Retina (tissue), 1 donor: ENCODE data around the gene MED13L.

Experiments
- DNase-seq: peaks from one replicate; pipeline ENCODE4 v3.0.0-alpha.2; 2016

Gene MED13L

GRCh38 chr12:116276652-116277466, 634 bp downstream of the MED13L start:
- peak; percentile 84 for DNase-seq

DNA sequence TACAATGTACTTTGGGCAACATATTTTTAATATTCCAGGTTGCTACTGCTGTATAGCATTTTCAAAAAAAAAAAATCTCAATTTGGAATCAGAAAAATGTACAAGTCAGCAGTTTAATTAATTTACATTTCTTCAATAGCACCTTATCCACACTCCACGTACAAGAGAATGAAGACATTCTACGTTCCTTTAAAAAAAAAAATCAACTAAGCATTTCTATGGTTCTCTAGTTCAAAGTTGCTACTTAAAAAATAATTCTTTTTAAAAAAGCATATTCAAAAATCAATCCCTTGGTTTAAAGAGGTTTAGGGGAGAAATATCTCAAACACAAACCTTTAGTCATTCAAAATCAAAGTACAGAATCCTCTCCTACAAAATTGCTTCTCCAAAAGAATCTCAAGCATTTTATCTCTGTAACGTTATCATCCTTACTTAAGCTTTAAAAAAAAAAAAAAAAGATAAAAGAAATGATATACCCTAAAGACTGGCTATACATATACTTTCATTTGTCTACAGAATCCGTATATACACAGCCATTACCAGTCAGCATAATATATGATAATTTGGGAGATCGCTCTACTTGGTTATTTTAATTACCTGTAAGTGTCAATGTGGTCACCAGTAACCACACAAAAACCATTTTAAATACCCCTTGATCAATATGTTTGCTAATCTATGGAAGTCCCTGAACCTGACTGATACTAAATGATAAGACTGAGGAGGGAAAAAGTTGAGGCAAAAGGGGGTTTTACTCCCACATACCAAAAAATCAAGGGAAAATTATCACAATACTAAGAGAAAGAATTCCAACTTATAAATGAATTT, 2.7 kb downstream of the MED13L start:
- no peak for DNase-seq

DNA sequence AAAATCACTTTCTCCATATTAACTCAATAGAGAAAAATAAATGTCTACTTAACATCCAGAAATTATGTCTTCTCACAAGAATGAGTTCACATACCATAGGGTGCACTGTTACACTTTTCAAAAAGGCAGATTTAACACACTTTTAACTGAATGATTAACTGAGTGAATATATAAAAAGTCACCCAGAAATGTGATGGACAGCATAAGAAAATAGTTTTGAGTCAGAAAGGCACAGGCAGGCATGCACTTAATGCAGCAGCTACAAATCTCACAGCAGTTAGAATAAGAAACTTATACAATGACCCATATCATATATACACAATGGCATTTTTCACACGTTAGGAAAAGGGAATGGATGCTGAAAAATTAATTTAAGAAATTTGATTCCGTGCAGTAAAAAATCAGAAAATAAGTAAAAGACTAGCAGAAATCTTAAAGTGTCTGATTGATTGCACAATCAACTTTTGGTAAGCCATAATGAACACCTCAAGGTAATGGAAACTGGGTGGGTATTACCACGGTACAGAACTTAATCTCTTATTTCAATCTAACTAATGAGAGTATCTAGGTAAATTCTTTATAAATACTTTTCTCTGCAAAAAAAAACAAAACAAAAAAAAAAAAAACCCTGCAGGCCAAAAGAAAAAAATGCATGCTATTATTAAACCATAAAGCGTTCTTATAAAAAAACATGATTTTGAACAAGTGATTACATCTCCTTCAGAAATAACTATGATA, 3.5 kb downstream of the MED13L start:
- DNase-seq: no peak

DNA sequence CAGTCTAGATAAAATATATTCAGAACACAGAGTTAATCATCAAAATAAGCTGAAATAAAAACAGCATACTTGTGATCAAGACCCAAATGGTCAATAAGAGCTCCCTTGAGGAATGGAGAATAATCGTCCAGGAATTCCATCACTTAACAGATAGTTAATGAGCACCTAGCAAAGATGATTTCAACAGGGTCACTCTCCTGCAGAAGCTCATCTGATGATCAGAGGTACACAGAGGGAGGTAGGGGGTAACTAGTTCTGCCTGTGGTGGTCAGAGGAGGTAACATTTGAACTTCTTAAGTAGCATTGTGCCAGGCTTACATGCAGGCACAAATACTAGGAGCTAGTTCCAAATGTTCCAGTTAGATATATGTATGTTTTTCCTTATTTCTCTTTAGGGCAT, 9.5 kb downstream of the MED13L start:
- no peak for DNase-seq

DNA sequence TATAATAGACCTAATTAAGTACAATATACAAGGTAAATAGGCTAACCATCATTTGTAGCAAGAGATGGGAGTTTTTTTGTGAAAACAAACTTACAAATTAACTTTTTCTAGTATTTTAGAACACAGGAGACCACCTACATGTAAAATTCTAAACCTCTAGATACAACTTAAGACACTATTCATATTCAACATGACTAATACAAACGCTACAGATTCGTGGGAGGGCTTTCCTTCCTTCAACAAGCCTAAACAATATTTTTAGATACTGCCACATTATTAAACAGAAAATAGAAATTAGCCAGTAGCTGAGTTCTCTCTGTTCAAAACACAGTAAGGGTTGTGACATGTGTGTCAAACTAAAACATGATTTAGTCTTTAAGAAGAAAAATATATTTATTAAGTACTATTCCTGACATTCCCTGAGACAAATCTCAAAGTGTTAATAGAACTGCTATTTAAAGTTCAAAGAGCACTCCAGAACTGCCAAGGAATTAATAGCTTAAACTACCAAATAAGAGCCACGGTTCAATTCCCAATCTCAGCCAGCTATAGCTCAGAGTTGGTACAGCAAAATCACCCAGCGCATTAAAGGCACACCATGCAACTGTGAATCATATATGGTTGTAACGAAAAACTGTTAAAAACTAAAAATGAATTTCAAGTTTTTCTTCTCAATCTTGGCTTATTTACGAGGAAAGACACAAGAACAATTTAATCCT, 10.7 kb downstream of the MED13L start:
- DNase-seq: no peak

DNA sequence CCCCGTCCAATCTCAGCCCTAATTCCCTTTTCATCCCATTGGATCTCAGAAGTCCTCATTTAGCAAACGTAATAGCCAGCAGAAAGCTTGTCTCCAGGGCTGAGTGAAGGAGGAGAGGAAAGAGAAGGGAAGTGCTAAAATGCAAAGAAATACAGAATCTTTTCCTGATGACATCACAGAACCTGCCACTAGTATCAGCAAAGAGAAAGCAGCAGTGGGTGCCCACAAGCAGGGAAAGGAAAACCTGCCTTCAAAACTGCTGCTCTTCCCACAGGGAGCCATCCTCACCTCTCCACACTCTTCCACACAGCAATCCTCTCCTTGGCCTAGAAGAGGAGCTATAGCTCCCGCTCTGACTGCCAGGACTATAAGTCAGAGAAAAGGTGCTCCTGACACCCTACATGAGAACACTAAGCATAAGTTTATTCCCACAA, 11.3 kb downstream of the MED13L start:
- DNase-seq: no peak

DNA sequence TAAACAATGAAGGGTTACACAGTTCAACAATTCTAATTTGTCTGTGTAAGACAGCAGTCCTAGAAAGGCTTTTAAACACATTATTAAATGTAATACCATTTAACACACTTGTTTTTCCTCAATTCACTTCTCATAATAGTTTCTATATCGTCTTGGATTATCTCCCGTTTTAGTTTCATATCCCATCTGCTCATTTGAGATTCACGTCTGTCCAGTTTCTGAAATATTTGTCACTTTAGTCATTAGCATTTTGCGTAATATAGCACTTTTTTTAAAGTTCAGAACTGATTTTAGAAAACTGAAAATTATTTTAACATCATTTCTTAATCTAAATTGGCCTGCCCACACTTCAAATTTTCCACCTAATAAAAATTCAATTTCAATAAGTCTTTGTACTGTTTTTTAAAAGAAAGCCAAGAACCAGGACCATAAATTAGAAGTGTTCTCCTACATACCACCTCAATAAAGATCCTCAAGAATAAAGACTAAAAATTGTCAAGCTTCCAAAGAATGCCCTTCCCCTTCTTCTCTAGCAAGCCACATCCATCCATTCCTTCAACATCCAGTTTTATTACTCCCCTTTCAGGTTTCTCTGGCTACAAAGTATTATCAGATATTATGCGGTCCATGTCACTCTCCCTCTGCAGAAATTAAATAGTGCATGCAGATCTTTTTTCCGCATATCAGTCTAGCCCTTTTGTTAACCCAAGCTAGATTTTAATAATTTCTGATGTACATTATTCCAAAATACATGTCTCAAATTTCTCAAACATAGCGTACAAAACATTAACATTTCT, 11.9 kb downstream of the MED13L start:
- no peak for DNase-seq

GRCh38 chr12:116264525-116265070, 12.9 kb downstream of the MED13L start:
- DNase-seq: no peak

DNA sequence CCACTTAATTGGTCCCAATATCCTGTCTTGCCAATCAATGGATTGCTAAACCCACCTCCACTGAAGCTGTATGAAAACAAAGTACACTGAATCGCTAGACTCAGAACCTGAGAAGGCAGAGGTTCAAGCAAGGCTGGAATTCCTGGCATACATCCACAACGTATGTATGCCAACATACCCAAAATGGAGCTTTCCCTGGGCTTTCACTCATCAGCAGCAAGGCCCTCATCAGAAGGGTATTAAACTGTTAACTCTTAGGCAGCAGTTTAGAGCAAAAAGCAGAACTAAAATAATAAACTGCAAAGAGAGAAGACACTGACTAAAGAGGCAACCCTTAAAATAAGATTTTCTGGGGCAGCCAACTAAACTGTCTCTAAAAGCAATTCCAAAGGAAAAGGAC, 13.6 kb downstream of the MED13L start:
- DNase-seq: no peak

- DNase-seq: no peak
Measured at GRCh38 chr12:116263431-116263830, 14.1 kb downstream of the MED13L start.

GRCh38 chr12:116262741-116263140, 14.8 kb downstream of the MED13L start:
- DNase-seq: no peak

DNA sequence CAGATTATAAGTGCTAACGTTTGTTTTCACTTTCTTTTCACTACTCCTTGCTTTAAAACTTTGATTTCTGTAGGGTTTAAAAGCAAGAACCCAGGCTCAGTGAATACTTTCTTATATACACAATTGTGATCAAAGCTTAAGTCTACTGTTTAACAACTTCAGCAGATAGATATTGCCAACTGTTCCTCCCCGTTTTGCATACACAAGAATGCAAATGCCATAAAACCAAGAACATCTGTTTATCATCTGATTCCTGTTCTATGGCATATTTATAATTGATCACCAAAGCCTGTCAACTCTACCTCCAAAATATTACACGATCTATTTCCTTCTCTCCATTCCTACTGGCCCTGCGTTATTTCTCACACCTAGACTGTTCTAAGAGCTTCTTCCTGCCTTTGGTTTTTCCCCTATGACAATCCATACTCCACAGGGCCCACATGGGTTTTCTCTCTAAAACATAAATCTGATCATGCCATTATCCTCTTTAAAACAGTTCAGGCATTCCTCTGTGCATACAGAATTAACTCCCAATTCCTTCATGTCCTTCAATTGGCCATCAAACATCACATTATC, 15.9 kb downstream of the MED13L start:
- no peak for DNase-seq

GRCh38 chr12:116259800-116260577, 17.5 kb downstream of the MED13L start:
- DNase-seq: no peak

- no peak for DNase-seq
Measured at GRCh38 chr12:116257826-116258225, 19.7 kb downstream of the MED13L start.

GRCh38 chr12:116257215-116257614, 20.3 kb downstream of the MED13L start:
- DNase-seq: no peak

DNA sequence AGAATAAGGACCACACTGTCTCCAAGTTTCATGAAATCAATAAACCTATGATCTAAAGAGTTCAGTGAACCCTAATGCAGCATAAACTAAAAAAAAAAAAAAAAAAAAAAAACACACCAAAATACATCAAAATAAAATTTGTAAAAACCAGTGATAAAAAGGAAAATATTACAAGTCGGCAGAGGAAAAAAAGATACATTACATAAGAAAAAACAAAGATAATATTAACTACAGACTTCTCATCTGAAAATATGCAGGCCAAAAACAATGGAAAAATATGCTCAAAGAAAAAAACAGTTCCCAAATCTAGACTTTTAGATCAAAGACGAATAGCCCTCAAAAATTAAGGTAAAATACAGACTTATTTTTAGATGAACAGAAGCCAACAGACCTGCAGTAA, 27.6 kb downstream of the MED13L start:
- DNase-seq: no peak

DNA sequence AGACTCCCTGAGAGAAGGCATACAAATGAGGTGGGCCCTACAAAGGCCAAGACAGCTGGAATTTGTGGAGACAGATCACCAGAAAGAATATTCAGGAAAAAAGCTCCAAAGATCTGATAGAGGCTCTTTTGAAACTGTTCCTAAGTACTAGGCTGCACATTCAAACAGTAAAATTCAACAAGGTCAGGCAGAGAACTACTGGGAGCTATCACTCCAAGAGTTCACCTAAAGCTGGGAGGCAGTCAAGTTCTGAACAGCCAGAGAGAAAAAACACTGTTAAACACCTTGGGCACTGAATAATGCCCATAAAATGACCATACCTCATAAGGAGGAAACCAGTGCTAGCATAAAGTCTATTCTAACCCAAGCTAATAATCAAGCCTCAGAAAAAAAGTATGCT, 28.6 kb downstream of the MED13L start:
- DNase-seq: no peak

GRCh38 chr12:116248433-116248832, 29.1 kb downstream of the MED13L start:
- no peak for DNase-seq

DNA sequence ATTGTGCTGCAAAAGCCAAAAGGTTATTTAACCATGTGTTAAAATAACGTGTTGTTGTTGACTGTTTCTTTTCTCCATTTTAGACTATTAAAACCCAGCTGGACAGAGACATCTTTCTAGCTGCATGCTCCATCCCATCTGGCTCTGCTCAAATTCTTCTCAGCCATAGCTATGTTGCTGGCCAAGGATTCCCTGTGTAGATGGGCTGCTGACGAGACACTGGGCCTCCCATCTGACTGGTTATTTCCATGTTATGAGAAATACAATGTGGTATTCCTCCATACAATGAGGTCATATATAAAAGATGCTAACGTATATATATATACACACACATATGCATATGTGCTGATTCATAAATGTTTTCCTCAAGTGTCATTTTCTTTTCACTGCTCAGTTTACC, 30.1 kb downstream of the MED13L start:
- DNase-seq: no peak

DNA sequence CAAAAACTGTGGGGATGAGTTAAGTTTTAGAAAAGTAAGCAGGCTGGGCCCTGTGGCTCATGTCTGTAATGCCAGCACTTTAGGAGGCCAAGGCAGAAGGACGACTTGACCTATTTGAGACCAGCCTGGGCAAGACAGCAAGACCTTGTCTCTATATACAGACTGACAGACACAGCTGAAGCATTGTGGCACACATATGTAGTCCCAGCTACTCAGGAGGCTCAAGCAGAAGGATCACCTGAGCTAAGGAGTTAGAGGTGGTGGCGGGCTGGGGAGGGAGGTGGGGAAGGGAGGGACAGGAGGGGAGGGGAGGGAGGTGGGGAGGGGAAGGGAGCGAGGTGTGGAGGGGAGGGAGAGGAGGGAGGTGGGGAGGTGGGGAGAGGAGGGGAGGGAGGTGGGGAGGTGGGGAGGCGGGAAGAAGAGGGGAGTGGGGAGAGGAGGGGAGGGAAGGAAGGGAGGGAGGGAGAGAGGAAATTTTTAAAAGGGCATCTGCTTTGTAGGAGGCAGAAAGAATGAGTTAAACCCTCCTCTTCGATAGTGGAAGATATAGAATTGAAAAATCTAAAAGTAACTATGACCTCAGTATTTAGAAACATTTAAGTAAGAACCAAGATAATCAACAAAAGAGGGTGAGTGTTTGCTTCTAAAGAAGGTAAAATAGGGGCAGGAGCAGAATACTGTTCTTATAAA, 30.9 kb downstream of the MED13L start:
- DNase-seq: no peak
